ENCODE data around the gene GALR3.

The GALR3 gene, protein sequence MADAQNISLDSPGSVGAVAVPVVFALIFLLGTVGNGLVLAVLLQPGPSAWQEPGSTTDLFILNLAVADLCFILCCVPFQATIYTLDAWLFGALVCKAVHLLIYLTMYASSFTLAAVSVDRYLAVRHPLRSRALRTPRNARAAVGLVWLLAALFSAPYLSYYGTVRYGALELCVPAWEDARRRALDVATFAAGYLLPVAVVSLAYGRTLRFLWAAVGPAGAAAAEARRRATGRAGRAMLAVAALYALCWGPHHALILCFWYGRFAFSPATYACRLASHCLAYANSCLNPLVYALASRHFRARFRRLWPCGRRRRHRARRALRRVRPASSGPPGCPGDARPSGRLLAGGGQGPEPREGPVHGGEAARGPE

DNA sequence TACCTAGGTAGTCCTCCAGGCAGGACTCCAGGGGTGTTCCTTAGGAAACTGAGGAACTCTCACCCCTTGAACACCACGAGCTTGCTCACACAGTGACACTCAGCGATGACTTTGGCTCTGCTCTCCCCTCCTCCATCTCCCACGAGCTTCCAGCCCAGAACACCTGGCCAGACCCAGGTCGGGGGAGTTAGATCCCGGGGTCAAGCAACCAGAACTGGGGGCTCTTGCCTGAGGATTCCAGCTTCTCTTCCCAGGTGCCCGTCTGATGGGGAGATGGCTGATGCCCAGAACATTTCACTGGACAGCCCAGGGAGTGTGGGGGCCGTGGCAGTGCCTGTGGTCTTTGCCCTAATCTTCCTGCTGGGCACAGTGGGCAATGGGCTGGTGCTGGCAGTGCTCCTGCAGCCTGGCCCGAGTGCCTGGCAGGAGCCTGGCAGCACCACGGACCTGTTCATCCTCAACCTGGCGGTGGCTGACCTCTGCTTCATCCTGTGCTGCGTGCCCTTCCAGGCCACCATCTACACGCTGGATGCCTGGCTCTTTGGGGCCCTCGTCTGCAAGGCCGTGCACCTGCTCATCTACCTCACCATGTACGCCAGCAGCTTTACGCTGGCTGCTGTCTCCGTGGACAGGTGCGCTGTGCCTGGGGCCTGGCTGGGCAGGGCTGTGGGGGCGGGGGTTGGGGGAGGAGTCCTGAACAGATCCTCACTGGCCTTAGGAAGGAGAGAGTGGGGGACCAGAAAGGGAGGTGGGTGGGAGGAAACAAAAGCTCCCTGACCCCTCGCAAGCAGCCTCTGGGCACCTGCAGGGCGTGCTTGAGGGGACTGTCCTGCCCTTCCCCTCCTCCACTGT is at the start of gene GALR3:
TSS of gene GALR3 (plus strand) at position 249 of the 852 bp plus-strand sequence. CDS start at position 274, 25 bp downstream.
- Mint-ChIP-seq H3K27ac (no peak within 1 kb of the TSS), H3K4me3 (peak within 1 kb of the TSS; percentile 41), H3K27me3 (peaks cover 43% of the 10 kb centered on the region), H3K4me1 (ENCODE audit: low read depth) (peaks cover 10% of the 10 kb centered on the region), H3K36me3 (ENCODE audit: low read depth) (no peaks in the 10 kb centered on the region), H3K9me3 (no peaks in the 10 kb centered on the region)

GRCh38 chr22:37774728-37775127 is 48.5 kb upstream of the GALR3 start:
- Mint-ChIP-seq H3K27me3 (no peaks in the 10 kb centered on the region), H3K27ac (no peak overlapping the region), H3K4me3 (no peak overlapping the region), H3K9me3 (no peaks in the 10 kb centered on the region), H3K4me1 (ENCODE audit: low read depth) (no peaks in the 10 kb centered on the region), H3K36me3 (ENCODE audit: low read depth) (peaks cover 8% of the 10 kb centered on the region)

DNA sequence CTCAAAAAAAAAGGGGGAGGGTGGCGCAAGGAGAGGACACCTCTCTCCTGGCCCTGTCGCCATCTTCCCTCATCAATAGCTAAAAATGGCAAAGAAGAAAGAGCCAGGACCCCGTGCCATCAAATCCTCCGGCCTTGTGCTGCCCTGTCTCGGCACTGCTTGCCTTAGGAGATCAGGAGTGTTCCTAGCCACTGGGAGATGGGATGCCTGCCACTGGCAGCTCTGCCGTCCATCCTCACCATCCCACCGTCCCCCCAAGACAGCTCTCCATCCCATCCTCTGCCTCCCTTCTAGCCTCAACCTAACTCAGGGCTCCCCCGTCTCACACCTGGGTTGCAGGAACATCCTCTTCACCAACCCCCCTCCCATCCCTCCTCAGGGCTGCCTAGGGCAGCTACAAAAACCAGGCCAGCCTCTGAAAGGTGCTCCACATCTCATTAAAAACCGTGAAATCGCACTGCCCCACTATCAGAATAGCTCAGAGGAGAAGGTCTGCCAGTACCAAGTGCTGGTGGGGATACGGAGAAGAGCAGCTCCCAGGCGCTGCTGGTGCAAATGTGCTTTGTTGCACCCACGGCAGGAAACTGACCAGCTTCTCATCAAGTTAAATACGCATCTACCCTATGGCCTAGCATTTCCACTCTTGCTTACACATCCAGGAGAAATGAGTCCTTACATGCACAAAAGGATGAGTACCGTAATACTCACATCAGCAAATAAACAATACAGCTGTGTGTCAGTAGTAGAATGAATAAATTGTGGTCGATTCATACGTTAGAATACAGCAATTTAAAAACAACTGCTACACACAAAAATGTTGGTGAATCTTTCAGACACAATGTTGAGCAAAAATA is 47.2 kb upstream of the GALR3 start:
- no peaks in the 10 kb centered on the region for H3K9me3 Mint-ChIP-seq
- no peak overlapping the region for H3K27ac Mint-ChIP-seq
- no peak overlapping the region for H3K4me3 Mint-ChIP-seq
- H3K27me3 Mint-ChIP-seq: no peaks in the 10 kb centered on the region
- peaks cover 8% of the 10 kb centered on the region for H3K36me3 Mint-ChIP-seq (ENCODE audit: low read depth)
- H3K4me1 Mint-ChIP-seq (ENCODE audit: low read depth): no peaks in the 10 kb centered on the region

DNA sequence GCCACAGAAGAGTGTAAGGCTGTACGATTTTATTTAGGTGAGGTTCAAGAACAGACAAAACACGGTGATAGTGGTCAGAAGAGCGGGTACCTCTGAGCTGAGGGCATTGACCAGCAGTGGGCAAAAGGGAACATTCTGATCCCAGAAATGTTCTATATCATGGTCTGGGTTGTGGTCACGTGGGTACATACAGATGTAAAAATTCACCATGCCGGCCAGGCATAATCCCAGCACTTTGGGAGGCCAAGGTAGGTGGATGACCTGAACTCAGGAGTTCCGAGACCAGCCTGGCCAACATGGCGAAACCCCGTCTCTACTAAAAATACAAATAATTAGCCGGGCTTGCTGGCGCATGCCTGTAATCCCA is 46.6 kb upstream of the GALR3 start:
- Mint-ChIP-seq H3K27me3 (no peaks in the 10 kb centered on the region), H3K4me3 (no peak overlapping the region), H3K36me3 (ENCODE audit: low read depth) (peaks cover 8% of the 10 kb centered on the region), H3K4me1 (ENCODE audit: low read depth) (no peaks in the 10 kb centered on the region), H3K27ac (no peak overlapping the region), H3K9me3 (no peaks in the 10 kb centered on the region)

DNA sequence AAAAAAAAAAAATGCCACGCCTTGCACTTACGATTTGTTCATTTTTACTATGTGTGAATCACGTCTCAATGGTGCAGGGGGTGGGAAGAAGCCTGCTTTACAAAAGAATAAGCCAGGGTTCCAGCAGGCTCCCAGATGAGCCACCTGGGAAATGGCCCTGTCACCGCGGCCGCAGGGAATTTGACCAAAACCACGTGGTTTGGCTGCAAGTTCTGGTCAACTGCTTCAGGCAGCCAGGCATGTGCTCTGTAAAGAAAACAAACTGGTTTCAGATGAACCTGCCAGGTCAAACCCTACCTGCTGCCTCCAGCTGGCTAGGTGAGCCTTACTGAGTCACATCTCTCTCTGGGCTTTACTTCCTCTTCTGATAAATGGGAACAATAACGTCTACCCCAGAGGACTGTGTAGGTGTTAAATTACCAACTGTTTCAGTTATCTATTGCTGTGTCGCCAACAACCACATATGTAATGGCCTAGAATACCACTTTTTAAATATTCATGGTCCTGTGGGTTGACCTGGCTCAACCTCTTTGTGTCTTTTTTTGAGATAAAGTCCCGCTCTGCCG is 46.0 kb upstream of the GALR3 start:
- Mint-ChIP-seq H3K4me1 (ENCODE audit: low read depth) (no peaks in the 10 kb centered on the region), H3K27ac (no peak overlapping the region), H3K27me3 (no peaks in the 10 kb centered on the region), H3K36me3 (ENCODE audit: low read depth) (peaks cover 8% of the 10 kb centered on the region), H3K9me3 (no peaks in the 10 kb centered on the region), H3K4me3 (no peak overlapping the region)

GRCh38 chr22:37778370-37779009 is 44.7 kb upstream of the GALR3 start:
- Mint-ChIP-seq H3K9me3 (no peaks in the 10 kb centered on the region), H3K4me1 (ENCODE audit: low read depth) (no peaks in the 10 kb centered on the region), H3K27ac (no peak overlapping the region), H3K36me3 (ENCODE audit: low read depth) (peaks cover 4% of the 10 kb centered on the region), H3K27me3 (no peaks in the 10 kb centered on the region), H3K4me3 (no peak overlapping the region)

GRCh38 chr22:37781434-37782059 is 41.6 kb upstream of the GALR3 start:
- H3K27ac Mint-ChIP-seq: no peak overlapping the region
- no peaks in the 10 kb centered on the region for H3K4me1 Mint-ChIP-seq (ENCODE audit: low read depth)
- H3K9me3 Mint-ChIP-seq: no peaks in the 10 kb centered on the region
- no peaks in the 10 kb centered on the region for H3K27me3 Mint-ChIP-seq
- no peak overlapping the region for H3K4me3 Mint-ChIP-seq
- no peaks in the 10 kb centered on the region for H3K36me3 Mint-ChIP-seq (ENCODE audit: low read depth)

GRCh38 chr22:37782340-37783168 is 40.6 kb upstream of the GALR3 start:
- no peaks in the 10 kb centered on the region for H3K4me1 Mint-ChIP-seq (ENCODE audit: low read depth)
- no peaks in the 10 kb centered on the region for H3K9me3 Mint-ChIP-seq
- H3K27ac Mint-ChIP-seq: no peak overlapping the region
- no peak overlapping the region for H3K4me3 Mint-ChIP-seq
- no peaks in the 10 kb centered on the region for H3K27me3 Mint-ChIP-seq
- no peaks in the 10 kb centered on the region for H3K36me3 Mint-ChIP-seq (ENCODE audit: low read depth)

- Mint-ChIP-seq H3K4me1 (ENCODE audit: low read depth) (no peaks in the 10 kb centered on the region), H3K36me3 (ENCODE audit: low read depth) (no peaks in the 10 kb centered on the region), H3K9me3 (no peaks in the 10 kb centered on the region), H3K27ac (no peak overlapping the region), H3K4me3 (no peak overlapping the region), H3K27me3 (no peaks in the 10 kb centered on the region)
Observed at GRCh38 chr22:37784829-37785495, 38.2 kb upstream of the GALR3 start.

DNA sequence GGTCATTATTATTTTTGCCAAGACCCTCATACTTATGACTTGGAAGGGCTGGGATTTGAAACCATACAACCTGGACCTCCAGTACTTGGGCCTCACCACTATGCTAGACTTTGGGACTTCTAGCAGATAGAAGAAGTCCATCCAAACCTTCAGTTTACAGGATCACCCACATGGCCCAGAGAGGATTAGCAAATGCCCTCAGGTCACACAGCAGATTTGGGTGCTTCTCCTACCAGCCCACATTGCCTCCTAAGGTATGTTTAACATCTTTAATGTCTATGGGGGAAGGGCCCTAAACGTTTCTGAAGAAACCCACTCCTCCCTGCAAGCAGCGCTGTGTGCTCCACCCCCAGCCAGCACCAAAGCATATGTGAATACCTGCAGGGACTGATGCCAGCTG is 32.9 kb upstream of the GALR3 start:
- H3K9me3 Mint-ChIP-seq: no peaks in the 10 kb centered on the region
- H3K27ac Mint-ChIP-seq: no peak overlapping the region
- no peaks in the 10 kb centered on the region for H3K36me3 Mint-ChIP-seq (ENCODE audit: low read depth)
- no peaks in the 10 kb centered on the region for H3K4me1 Mint-ChIP-seq (ENCODE audit: low read depth)
- no peaks in the 10 kb centered on the region for H3K27me3 Mint-ChIP-seq
- no peak overlapping the region for H3K4me3 Mint-ChIP-seq

DNA sequence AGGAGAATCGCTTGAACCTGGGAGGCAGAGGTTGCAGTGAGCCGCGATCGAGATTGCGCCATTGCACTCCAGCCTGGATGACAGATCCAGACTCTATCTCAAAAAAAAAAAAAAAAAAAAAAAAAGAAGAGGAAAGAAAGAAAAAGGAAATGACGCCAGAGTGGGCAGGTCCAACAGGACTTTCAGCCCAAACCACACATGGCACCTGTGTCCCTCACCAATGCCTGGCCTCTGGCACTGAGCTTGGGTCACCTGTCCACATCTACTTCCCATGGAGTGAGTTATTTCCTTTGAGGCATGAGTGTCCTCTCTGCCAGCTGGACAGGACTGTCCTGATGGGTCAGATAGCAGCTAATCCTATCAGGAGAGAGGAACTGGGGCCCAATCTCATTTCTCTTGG is 30.7 kb upstream of the GALR3 start:
- Mint-ChIP-seq H3K9me3 (no peaks in the 10 kb centered on the region), H3K36me3 (ENCODE audit: low read depth) (no peaks in the 10 kb centered on the region), H3K4me3 (no peak overlapping the region), H3K27me3 (no peaks in the 10 kb centered on the region), H3K27ac (no peak overlapping the region), H3K4me1 (ENCODE audit: low read depth) (no peaks in the 10 kb centered on the region)

- no peak overlapping the region for H3K27ac Mint-ChIP-seq
- H3K27me3 Mint-ChIP-seq: no peaks in the 10 kb centered on the region
- no peaks in the 10 kb centered on the region for H3K36me3 Mint-ChIP-seq (ENCODE audit: low read depth)
- no peak overlapping the region for H3K4me3 Mint-ChIP-seq
- no peaks in the 10 kb centered on the region for H3K9me3 Mint-ChIP-seq
- no peaks in the 10 kb centered on the region for H3K4me1 Mint-ChIP-seq (ENCODE audit: low read depth)
Observed at GRCh38 chr22:37794376-37794775, 28.8 kb upstream of the GALR3 start.

DNA sequence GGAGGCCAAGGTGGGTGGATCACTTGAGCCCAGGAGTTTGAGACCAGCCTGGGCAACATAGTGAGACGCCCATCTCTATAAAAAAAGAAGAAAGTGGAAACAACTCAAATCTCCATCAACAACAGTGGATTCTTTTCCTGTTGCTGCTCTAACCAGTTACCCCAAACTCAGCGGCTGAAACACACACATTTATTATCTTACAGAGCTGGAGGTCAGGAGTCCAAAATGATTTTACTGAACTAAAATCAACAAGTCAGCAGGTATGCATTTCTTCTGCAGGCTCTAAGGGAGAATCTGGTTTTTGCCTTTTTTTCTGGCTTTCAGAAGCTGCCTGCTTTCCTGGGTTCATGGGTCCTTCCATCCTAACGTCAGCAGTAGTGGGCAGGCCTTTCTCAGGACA is 27.1 kb upstream of the GALR3 start:
- H3K4me3 Mint-ChIP-seq: no peak overlapping the region
- H3K4me1 Mint-ChIP-seq (ENCODE audit: low read depth): no peaks in the 10 kb centered on the region
- H3K27me3 Mint-ChIP-seq: peaks cover 4% of the 10 kb centered on the region
- H3K27ac Mint-ChIP-seq: no peak overlapping the region
- H3K36me3 Mint-ChIP-seq (ENCODE audit: low read depth): no peaks in the 10 kb centered on the region
- no peaks in the 10 kb centered on the region for H3K9me3 Mint-ChIP-seq

Data from stimulated activated naive CD8-positive, alpha-beta T cell treated with anti-CD3 and anti-CD28 coated beads, Interleukin-15, Interleukin-2, amounts not matched to agents 100 ng/mL and 50 ng/mL, for 24 hours (primary cell).